GM12878 (cell line): ENCODE data around the gene PRKRIP1. TPM values are rescaled to one million over a fixed set of nuclear protein-coding genes. Genes with fewer than 3 reads are reported as not detected.

Experiments used
- ATAC-seq: fragments of 200-7000 bp; cut with Tn5 transposase; 3 replicates; pipeline ENCODE4 v1.9.1; 2020; ENCODE audit warnings: mild to moderate bottlenecking, moderate library complexity
- BruUV-seq: library from RNA; stranded (reverse); fragments of 400-500 nt; replicated peaks from 2 replicates; lab custom pipeline; 2021; lab: Mats Ljungman, UMichigan
- CTCF ChIA-PET: fragments of 300-600 bp; sonication (Branson Sonifier 250); formaldehyde crosslinking; extraction: SDS; loops from one replicate; lab custom pipeline; 2021; ENCODE audit warnings: inconsistent platforms; lab: Yijun Ruan, JAX
- POLR2A ChIA-PET: fragments of 350-600 bp; formaldehyde crosslinking; extraction: SDS; loops from one replicate; lab custom pipeline; 2021; ENCODE audit warnings: inconsistent platforms; lab: Charles Lee
- RAD21 ChIA-PET: fragments of 300-600 bp; sonication (Branson Sonifier 250); formaldehyde crosslinking; loops from one replicate; lab custom pipeline; 2023; ENCODE audit warnings: antibody characterized with exemption; ENCODE audit not compliant: unreplicated experiment; lab: Charles Lee
- SMC1A ChIA-PET: fragments of 300-600 bp; sonication (Branson Sonifier 250); formaldehyde crosslinking; loops from one replicate; lab custom pipeline; 2023; ENCODE audit not compliant: unreplicated experiment, uncharacterized antibody; lab: Charles Lee
- DNase-seq: peaks from one replicate; pipeline ENCODE4 v3.0.0-alpha.2; 2011; ENCODE audit warnings: low read depth, low spot score
- FAIRE-seq: peaks from 3 replicates; lab custom pipeline; 2011; peaks lifted over from hg19 to GRCh38; lab: Jason Lieb, UNC
- H2AFZ ChIP-seq: 2 replicates; pipeline ENCODE4 v1.6.0; 2011; ENCODE audit warnings: low read depth, low read length, control low read depth; ENCODE audit not compliant: control insufficient read depth
- H3K27ac ChIP-seq: 2 replicates; pipeline ENCODE4 v1.5.1; 2011; ENCODE audit warnings: control low read depth; ENCODE audit not compliant: control insufficient read depth, insufficient read depth
- H3K27me3 ChIP-seq, 2 experiments: replicated peaks in 1 of 2; 2 replicates each; pipeline versions ENCODE4 v1.6.0 to v1.6.1; 2011; ENCODE audit warnings: low read length in 1 of 2; ENCODE audit not compliant: control insufficient read depth in 2 of 2, insufficient read depth in 2 of 2
- H3K36me3 ChIP-seq, 2 experiments: 2 replicates each; pipeline ENCODE4 v1.5.1; 2011; ENCODE audit warnings: low read length in 1 of 2; ENCODE audit not compliant: control insufficient read depth in 2 of 2, insufficient read depth in 2 of 2
- H3K4me1 ChIP-seq: 2 replicates; pipeline ENCODE4 v1.6.1; 2011; ENCODE audit warnings: mild to moderate bottlenecking, low read length, moderate library complexity, mixed read lengths; ENCODE audit not compliant: control insufficient read depth, insufficient read depth
- H3K4me2 ChIP-seq: 2 replicates; pipeline ENCODE4 v1.6.0; 2011; ENCODE audit warnings: control low read depth; ENCODE audit not compliant: control insufficient read depth, insufficient read depth
- H3K4me3 ChIP-seq: fragments of 200-600 bp; sonication (generic); 2 replicates; pipeline ENCODE4 v1.5.1; 2016
- H3K79me2 ChIP-seq: 2 replicates; pipeline ENCODE4 v1.6.0; 2011; ENCODE audit warnings: low read length; ENCODE audit not compliant: control insufficient read depth, insufficient read depth
- H3K9ac ChIP-seq: 2 replicates; pipeline ENCODE4 v1.8.0; 2011; ENCODE audit warnings: low read length, control low read depth, mixed read lengths; ENCODE audit not compliant: control insufficient read depth, insufficient read depth
- H3K9me3 ChIP-seq: replicated peaks from 3 replicates; pipeline ENCODE4 v1.5.1; 2011; ENCODE audit warnings: mild to moderate bottlenecking, low read length; ENCODE audit not compliant: control insufficient read depth, insufficient read depth
- H4K20me1 ChIP-seq: 2 replicates; pipeline ENCODE4 v1.6.0; 2011; ENCODE audit not compliant: control insufficient read depth, insufficient read depth
- BCL11A ChIP-seq: IDR thresholded peaks from 2 replicates; pipeline ENCODE4 v1.6.1; 2011; ENCODE audit warnings: low read depth, low read length
- CBFB ChIP-seq: IDR thresholded peaks from 2 replicates; pipeline ENCODE4 v1.6.1; 2016; ENCODE audit warnings: antibody characterized with exemption, low read depth
- CREM ChIP-seq: IDR thresholded peaks from 2 replicates; pipeline ENCODE4 v1.6.1; 2014; ENCODE audit warnings: antibody characterized with exemption, low read depth
- EZH2 ChIP-seq: IDR thresholded peaks from 2 replicates; pipeline ENCODE4 v1.6.1; 2012; ENCODE audit warnings: low read depth, mild to moderate bottlenecking, control low read depth, inconsistent platforms, low read length, borderline replicate concordance; ENCODE audit not compliant: control insufficient read depth
- IRF4 ChIP-seq: IDR thresholded peaks from 2 replicates; pipeline ENCODE4 v1.6.1; 2011; ENCODE audit warnings: low read depth, low read length
- JUNB ChIP-seq: IDR thresholded peaks from 2 replicates; pipeline ENCODE4 v1.6.1; 2016; ENCODE audit warnings: antibody characterized with exemption, mild to moderate bottlenecking
- POLR2AphosphoS5 ChIP-seq: IDR thresholded peaks from 2 replicates; pipeline ENCODE4 v1.6.1; 2011; ENCODE audit warnings: mild to moderate bottlenecking, low read length, inconsistent platforms
- RB1 ChIP-seq: fragments of 450-650 bp; formaldehyde crosslinking; IDR thresholded peaks from 2 replicates; pipeline ENCODE4 v1.6.1; 2017; ENCODE audit warnings: mild to moderate bottlenecking, borderline replicate concordance
- SKIL ChIP-seq: fragments of 450-650 bp; IDR thresholded peaks from 2 replicates; pipeline ENCODE4 v1.6.1; 2017; ENCODE audit warnings: mild to moderate bottlenecking, low read depth, inconsistent platforms; ENCODE audit not compliant: poor library complexity, severe bottlenecking
- TCF7 ChIP-seq: IDR thresholded peaks from 2 replicates; pipeline ENCODE4 v1.6.1; 2014; ENCODE audit warnings: antibody characterized with exemption, borderline replicate concordance
- WRNIP1 ChIP-seq: IDR thresholded peaks from 2 replicates; pipeline ENCODE4 v1.6.1; 2011; ENCODE audit warnings: low read depth, low read length, improper control_type of control experiment, borderline replicate concordance
- ZBED1 ChIP-seq: IDR thresholded peaks from 2 replicates; pipeline ENCODE4 v1.6.1; 2016; ENCODE audit warnings: borderline replicate concordance
- ZNF384 ChIP-seq: IDR thresholded peaks from 2 replicates; pipeline ENCODE4 v1.6.1; 2012; ENCODE audit warnings: low read depth, mild to moderate bottlenecking, low read length, improper control_type of control experiment, borderline replicate concordance
- WGBS: methylation state at CpG from one replicate; pipeline ENCODE4 v1.1.6; 2016; ENCODE audit warnings: low lambda C conversion rate; ENCODE audit not compliant: insufficient replicate concordance, insufficient coverage; ENCODE audit errors: missing lambda C conversion rate; 5-methylcytosine and 5-hydroxymethylcytosine counted together
- in situ Hi-C: fragments of 300-500 bp; cut with MboI; formaldehyde crosslinking; loops from 9 replicates; pipeline ENCODE4 v1.14.3; 2018; ENCODE audit warnings: mixed read lengths
- intact Hi-C: fragments of 100-400 bp; cut with micrococcal nuclease; formaldehyde crosslinking; loops from one replicate; pipeline ENCODE4 v1.14.2; 2022; ENCODE audit not compliant: unreplicated experiment
- polyA plus RNA-seq, 11 experiments: library from polyadenylated mRNA; depleted of rRNA in 4 of 11; unstranded in 6 of 11; stranded (reverse) in 5 of 11; fragments of >200 nt; fragmentation: Nextera tagmentation in 4 of 11; fragmentation: Illumina TruSeq in 1 of 11; extraction: Ambion mirVana in 4 of 11; extraction: Trizol in 1 of 11; gene quantifications; 1 replicate in 1 of 11; 2 replicates in 10 of 11; pipeline versions ENCODE4 v1.2.1 to v1.2.3, GENCODE V29; 2011 to 2016; ENCODE audit warnings: inconsistent platforms in 2 of 11, missing spikeins in 2 of 11, low read depth in 1 of 11
- total RNA-seq, 4 experiments: library from RNA; depleted of rRNA in 3 of 4; stranded (reverse); fragments of >200 nt in 3 of 4; fragmentation: Illumina TruSeq in 1 of 4; extraction: Trizol in 1 of 4; gene quantifications; 2 replicates each; pipeline versions ENCODE4 v1.2.1 to v1.2.3, GENCODE V29; 2013 to 2021
- TF ChIP-seq, protein P1 (sequence below): IDR thresholded peaks from 2 replicates; pipeline ENCODE4 v1.6.1; 2011; ENCODE audit warnings: borderline replicate concordance, low read depth, mild to moderate bottlenecking, moderate library complexity, low read length; ENCODE audit not compliant: insufficient read depth, poor library complexity, severe bottlenecking
- TF ChIP-seq, protein P2 (sequence below): fragments of 450-650 bp; IDR thresholded peaks from 2 replicates; pipeline ENCODE4 v1.6.1; 2018; ENCODE audit warnings: borderline replicate concordance, mild to moderate bottlenecking; ENCODE audit not compliant: partially characterized antibody

Gene PRKRIP1
- total and polyA plus RNA-seq, 10 of the 15 experiments (the other 5 are each of a cell fraction or from before 2014, with no cell fraction given), result 17.0 to 38.4 (median 25.5) TPM

- TF ChIP-seq WRNIP1 (no peak), IRF4 (no peak), EZH2 (no peak), CREM (peak; percentile 58; the same call in 1 of the 2 replicates), CBFB (no peak), JUNB (no peak), RB1 (0 out of 2 replicates have a peak, but pooled peaks have one; percentile 29), BCL11A (no peak), ZNF384 (no peak), TCF7 (no peak), ZBED1 (no peak)
These were observed 68.6 kb downstream of the PRKRIP1 start, which contains the start of the genes ALKBH4 and LRWD1 (continued) for GRCh38 chr7:102464577-102465280.

GRCh38 chr7:102466097-102466496, 69.9 kb downstream of the PRKRIP1 start:
- H3K4me1 ChIP-seq, result peaks cover 15% of the 10 kb centered on the region
- peak overlapping the region; percentile 93 for H3K4me3 ChIP-seq
- H2AFZ ChIP-seq, result no peak overlapping the region
- no peaks in the 10 kb centered on the region for H3K9me3 ChIP-seq
- peak overlapping the region; percentile 92 for H3K4me2 ChIP-seq
- H3K79me2 ChIP-seq, result peaks cover 33% of the 10 kb centered on the region
- DNase-seq, result no peak
- SMC1A ChIA-PET, result interaction anchor here (0.7 to 3.7 kb wide), 12 partner anchors 25 to 177 kb away, joined by 3 to 32 read pairs (median 4); partner anchors contain the start of gene PRKRIP1
- POLR2A ChIA-PET, result interaction anchor here (0.5 to 2.4 kb wide), 9 partner anchors 16 to 417 kb away, joined by 3 to 9 read pairs (median 5); no protein-coding TSS in a partner anchor
- intact Hi-C loops (loop anchor here (5.0 kb wide), 1 partner anchor 179 kb away; the partner anchor contains the start of gene SH2B2), in situ Hi-C loops (no loop called here)
- no TSS peak for BruUV-seq
- 67% methylated on average over 7 of the region's 7 CpGs for WGBS
- FAIRE-seq, result no peak
- H3K36me3 ChIP-seq, result peaks cover 0 to 10% of the 10 kb centered on the region in 2 experiments; a peak in 3 of 4 replicates
- no peaks in the 10 kb centered on the region for H3K27me3 ChIP-seq
- H4K20me1 ChIP-seq, result no peaks in the 10 kb centered on the region
- H3K9ac ChIP-seq, result no peak overlapping the region
- CTCF ChIA-PET, result interaction anchor here (0.6 to 7.0 kb wide), 11 partner anchors 10 to 914 kb away, joined by 3 to 94 read pairs (median 8); partner anchors contain the start of gene PRKRIP1
- RAD21 ChIA-PET, result interaction anchor here (0.6 to 2.2 kb wide), 10 partner anchors 9 to 423 kb away, joined by 3 to 9 read pairs (median 4); partner anchors contain the start of gene ORAI2
- ATAC-seq, result no peak
- H3K27ac ChIP-seq, result no peak overlapping the region
- no peak for TF ChIP-seq POLR2AphosphoS5
- no peak for TF ChIP-seq SKIL
- TF ChIP-seq, protein P1, sequence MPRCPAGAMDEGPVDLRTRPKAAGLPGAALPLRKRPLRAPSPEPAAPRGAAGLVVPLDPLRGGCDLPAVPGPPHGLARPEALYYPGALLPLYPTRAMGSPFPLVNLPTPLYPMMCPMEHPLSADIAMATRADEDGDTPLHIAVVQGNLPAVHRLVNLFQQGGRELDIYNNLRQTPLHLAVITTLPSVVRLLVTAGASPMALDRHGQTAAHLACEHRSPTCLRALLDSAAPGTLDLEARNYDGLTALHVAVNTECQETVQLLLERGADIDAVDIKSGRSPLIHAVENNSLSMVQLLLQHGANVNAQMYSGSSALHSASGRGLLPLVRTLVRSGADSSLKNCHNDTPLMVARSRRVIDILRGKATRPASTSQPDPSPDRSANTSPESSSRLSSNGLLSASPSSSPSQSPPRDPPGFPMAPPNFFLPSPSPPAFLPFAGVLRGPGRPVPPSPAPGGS, result no peak
- TF ChIP-seq, protein P2, sequence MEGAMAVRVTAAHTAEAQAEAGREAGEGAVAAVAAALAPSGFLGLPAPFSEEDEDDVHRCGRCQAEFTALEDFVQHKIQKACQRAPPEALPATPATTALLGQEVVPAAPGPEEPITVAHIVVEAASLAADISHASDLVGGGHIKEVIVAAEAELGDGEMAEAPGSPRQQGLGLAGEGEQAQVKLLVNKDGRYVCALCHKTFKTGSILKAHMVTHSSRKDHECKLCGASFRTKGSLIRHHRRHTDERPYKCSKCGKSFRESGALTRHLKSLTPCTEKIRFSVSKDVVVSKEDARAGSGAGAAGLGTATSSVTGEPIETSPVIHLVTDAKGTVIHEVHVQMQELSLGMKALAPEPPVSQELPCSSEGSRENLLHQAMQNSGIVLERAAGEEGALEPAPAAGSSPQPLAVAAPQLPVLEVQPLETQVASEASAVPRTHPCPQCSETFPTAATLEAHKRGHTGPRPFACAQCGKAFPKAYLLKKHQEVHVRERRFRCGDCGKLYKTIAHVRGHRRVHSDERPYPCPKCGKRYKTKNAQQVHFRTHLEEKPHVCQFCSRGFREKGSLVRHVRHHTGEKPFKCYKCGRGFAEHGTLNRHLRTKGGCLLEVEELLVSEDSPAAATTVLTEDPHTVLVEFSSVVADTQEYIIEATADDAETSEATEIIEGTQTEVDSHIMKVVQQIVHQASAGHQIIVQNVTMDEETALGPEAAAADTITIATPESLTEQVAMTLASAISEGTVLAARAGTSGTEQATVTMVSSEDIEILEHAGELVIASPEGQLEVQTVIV, result no peak
